Calu3 (cell line): ENCODE data around the gene PTPRG. TPM values are rescaled to one million over a fixed set of nuclear protein-coding genes. Genes with fewer than 3 reads are reported as not detected.

ENCODE experiments used
- BruUV-seq: library from RNA; stranded (reverse); fragments of 400-500 nt; replicated peaks from 2 replicates; lab custom pipeline; 2021; lab: Mats Ljungman, UMichigan
- CTCF ChIA-PET: fragments of 300-600 bp; sonication (Branson Sonifier 250); formaldehyde crosslinking; loops from one replicate; lab custom pipeline; 2022; ENCODE audit warnings: antibody characterized with exemption; lab: Charles Lee
- DNase-seq: peaks from one replicate; pipeline ENCODE4 v3.0.0; 2022
- H3K27ac Mint-ChIP-seq: one replicate; pipeline ENCODE4 v1.8.0; 2022; ENCODE audit warnings: mixed read lengths; ENCODE audit not compliant: unreplicated experiment
- H3K27me3 Mint-ChIP-seq: one replicate; pipeline ENCODE4 v1.8.0; 2022; ENCODE audit warnings: mixed read lengths; ENCODE audit not compliant: unreplicated experiment
- H3K36me3 Mint-ChIP-seq: one replicate; pipeline ENCODE4 v1.8.0; 2022; ENCODE audit warnings: mild to moderate bottlenecking, moderate library complexity, mixed read lengths; ENCODE audit not compliant: insufficient read depth, unreplicated experiment
- H3K4me1 Mint-ChIP-seq: one replicate; pipeline ENCODE4 v1.8.0; 2022; ENCODE audit warnings: mild to moderate bottlenecking, low read depth, mixed read lengths; ENCODE audit not compliant: unreplicated experiment
- H3K4me3 Mint-ChIP-seq: one replicate; pipeline ENCODE4 v1.8.0; 2022; ENCODE audit warnings: mild to moderate bottlenecking, low read depth, moderate library complexity, mixed read lengths; ENCODE audit not compliant: unreplicated experiment
- H3K9me3 Mint-ChIP-seq: one replicate; pipeline ENCODE4 v1.8.0; 2022; ENCODE audit warnings: low read depth, mixed read lengths; ENCODE audit not compliant: unreplicated experiment
- CTCF ChIP-seq: fragments of 200-600 bp; IDR thresholded peaks from one replicate; pipeline ENCODE4 v1.8.0; 2022; ENCODE audit warnings: antibody characterized with exemption; ENCODE audit not compliant: unreplicated experiment
- intact Hi-C: fragments of 100-400 bp; cut with micrococcal nuclease; formaldehyde crosslinking; loops from one replicate; pipeline ENCODE4 v1.10.0; 2022; ENCODE audit not compliant: unreplicated experiment
- total RNA-seq: library from RNA; stranded (reverse); gene quantifications from 2 replicates; pipeline ENCODE4 v1.2.3, GENCODE V29; 2022

Gene PTPRG
- total RNA-seq, 1 experiment from 2014 or later, result 0.35 TPM

GRCh38 chr3:61582846-61583245, 21.5 kb downstream of the PTPRG start:
- no TSS peak for BruUV-seq
- CTCF ChIA-PET, result no interaction called here
- no peak for DNase-seq

GRCh38 chr3:61583890-61584875, 22.8 kb downstream of the PTPRG start:
- H3K4me3 Mint-ChIP-seq, result no peak overlapping the region
- no peaks in the 10 kb centered on the region for H3K4me1 Mint-ChIP-seq
- DNase-seq, result no peak
- H3K9me3 Mint-ChIP-seq, result peaks cover 9% of the 10 kb centered on the region
- BruUV-seq, result no TSS peak
- CTCF ChIA-PET, result interaction anchor here (0.7 kb wide), 1 partner anchor 569 kb away, joined by 4 read pairs; no protein-coding TSS in a partner anchor
- H3K27me3 Mint-ChIP-seq, result no peaks in the 10 kb centered on the region
- H3K27ac Mint-ChIP-seq, result no peak overlapping the region
- intact Hi-C loops, result no loop called here
- no peaks in the 10 kb centered on the region for H3K36me3 Mint-ChIP-seq
- TF ChIP-seq CTCF, result no peak

More at GRCh38 chr3:61582846-61583245, 21.5 kb downstream of the PTPRG start:
- Mint-ChIP-seq H3K4me1 (no peaks in the 10 kb centered on the region), H3K27me3 (no peaks in the 10 kb centered on the region), H3K27ac (no peak overlapping the region), H3K9me3 (peaks cover 7% of the 10 kb centered on the region), H3K36me3 (no peaks in the 10 kb centered on the region), H3K4me3 (no peak overlapping the region)
- TF ChIP-seq CTCF, result no peak
- intact Hi-C loops, result no loop called here

- Mint-ChIP-seq H3K36me3 (no peaks in the 10 kb centered on the region), H3K27me3 (no peaks in the 10 kb centered on the region), H3K27ac (no peak overlapping the region), H3K4me3 (no peak overlapping the region), H3K4me1 (no peaks in the 10 kb centered on the region), H3K9me3 (peaks cover 16% of the 10 kb centered on the region)
- intact Hi-C loops, result no loop called here
- TF ChIP-seq CTCF, result no peak
- CTCF ChIA-PET, result no interaction called here
- DNase-seq, result no peak
- no TSS peak for BruUV-seq
Measured at GRCh38 chr3:61589856-61590255, 28.5 kb downstream of the PTPRG start.

GRCh38 chr3:61591300-61591699, 29.9 kb downstream of the PTPRG start:
- Mint-ChIP-seq H3K27me3 (no peaks in the 10 kb centered on the region), H3K4me3 (no peak overlapping the region), H3K9me3 (peaks cover 16% of the 10 kb centered on the region), H3K36me3 (no peaks in the 10 kb centered on the region), H3K4me1 (no peaks in the 10 kb centered on the region), H3K27ac (no peak overlapping the region)
- intact Hi-C loops, result no loop called here
- TF ChIP-seq CTCF, result no peak
- no TSS peak for BruUV-seq
- DNase-seq, result no peak
- CTCF ChIA-PET, result no interaction called here
